Pulmonary artery endothelial cell (primary cell): ENCODE results near the gene TAF9. TPM values are rescaled to one million over a fixed set of nuclear protein-coding genes. Genes with fewer than 3 reads are reported as not detected.
"Not testable (repeated sequence)": the region's sequence is repeated elsewhere in the genome, so short reads cannot be mapped to it uniquely, and the experiment has no call there.

ENCODE experiments used
- DNase-seq: peaks from one replicate; pipeline ENCODE4 v3.0.0-alpha.2; 2011; ENCODE audit warnings: low read depth, low spot score
- total RNA-seq: library from RNA; depleted of rRNA; stranded (reverse); fragments of >200 nt; gene quantifications from 2 replicates; pipeline ENCODE4 v1.2.3, GENCODE V29; 2014

Gene TAF9, protein sequence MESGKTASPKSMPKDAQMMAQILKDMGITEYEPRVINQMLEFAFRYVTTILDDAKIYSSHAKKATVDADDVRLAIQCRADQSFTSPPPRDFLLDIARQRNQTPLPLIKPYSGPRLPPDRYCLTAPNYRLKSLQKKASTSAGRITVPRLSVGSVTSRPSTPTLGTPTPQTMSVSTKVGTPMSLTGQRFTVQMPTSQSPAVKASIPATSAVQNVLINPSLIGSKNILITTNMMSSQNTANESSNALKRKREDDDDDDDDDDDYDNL
- 117 and 118 TPM in 2 replicates for total RNA-seq

DNA sequence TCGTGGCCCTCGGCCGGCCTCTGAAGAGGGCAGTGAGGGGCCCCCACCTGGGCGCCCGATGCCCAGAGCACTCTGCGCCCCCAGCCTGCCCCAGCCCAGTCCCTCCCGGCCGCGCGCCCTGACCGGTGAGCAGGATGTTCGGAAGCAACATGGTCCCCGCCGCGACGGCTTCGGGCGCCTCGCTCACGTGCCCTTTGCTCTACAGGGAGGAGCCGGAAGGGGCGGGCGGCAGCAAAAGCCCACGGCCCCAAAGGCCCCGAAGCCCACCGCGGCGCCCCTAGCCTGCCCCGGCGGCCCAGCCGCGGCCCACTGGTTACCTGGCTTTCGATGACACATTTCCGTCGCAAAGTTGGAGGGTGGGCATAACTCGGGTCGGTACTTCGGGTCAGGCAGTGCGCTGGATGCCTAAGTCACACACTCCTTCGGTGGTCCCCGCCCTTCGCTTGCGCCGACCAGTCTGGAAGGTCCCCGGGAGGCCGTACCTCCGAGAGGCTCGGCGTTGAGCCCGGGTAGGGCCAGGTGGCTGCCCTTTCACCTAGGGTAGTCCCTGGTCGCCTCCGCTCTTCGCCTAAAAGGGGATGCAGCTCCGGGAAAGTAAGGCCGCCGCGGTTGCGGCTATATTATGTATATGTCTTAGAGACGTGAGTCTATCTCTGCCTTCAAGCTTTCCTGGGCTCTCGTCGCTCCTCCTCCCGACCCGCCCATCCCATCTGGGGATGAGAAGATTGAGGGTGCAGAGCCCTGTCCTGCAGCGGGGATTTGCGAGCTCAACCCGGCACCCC is at the start of gene TAF9, which contains the start of the genes AK6 and RAD17:
TAF9 (minus strand) TSS at position 181 of the 782 bp plus-strand sequence. CDS start 3,783 bp downstream, outside the sequence.
AK6 (minus strand) TSS at position 181 of the 782 bp plus-strand sequence; CDS start at position 151, 30 bp downstream.
RAD17 (plus strand) TSS at position 479 of the 782 bp plus-strand sequence. CDS start 2,391 bp downstream, outside the sequence.
- peak; percentile 64 for DNase-seq

DNA sequence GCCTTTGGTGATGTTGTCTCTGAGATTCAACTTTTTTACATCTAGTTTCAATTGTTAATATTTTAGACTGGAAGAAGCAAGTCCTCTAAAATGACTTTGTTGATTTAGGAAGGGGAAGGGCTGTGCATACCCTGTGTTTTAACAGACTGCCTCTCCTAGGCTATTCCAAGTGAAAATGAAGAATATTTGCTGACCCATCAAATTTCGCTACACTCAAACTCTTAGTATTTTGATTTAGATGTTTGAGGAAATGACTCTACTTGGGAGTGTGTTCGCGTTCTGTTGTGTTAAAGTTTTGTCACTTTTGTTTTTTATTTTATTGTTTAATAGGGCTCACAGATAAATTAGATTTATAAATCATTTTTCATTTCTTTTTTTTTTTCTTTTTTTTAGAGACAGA is 49.2 kb upstream of the TAF9 start:
- no peak for DNase-seq

DNA sequence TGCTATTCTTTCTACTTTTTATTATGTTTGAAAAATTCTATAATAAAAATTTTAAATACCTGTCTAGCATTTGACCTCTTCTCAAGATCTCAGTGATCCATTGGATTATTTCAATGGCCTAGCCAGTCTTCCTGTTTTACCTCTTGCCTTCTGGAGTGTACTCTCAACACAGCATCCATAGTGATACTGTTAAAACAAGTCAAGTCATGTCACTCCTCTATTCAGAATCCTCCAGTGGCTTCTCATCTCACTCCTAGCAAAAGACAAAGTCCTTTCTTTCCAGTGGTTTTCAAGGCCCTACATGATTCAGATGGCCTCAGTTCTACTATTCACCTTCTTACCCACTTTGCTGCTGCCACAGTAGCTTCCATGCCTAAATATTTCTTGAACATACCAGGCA is 47.4 kb upstream of the TAF9 start:
- DNase-seq, result no peak

DNA sequence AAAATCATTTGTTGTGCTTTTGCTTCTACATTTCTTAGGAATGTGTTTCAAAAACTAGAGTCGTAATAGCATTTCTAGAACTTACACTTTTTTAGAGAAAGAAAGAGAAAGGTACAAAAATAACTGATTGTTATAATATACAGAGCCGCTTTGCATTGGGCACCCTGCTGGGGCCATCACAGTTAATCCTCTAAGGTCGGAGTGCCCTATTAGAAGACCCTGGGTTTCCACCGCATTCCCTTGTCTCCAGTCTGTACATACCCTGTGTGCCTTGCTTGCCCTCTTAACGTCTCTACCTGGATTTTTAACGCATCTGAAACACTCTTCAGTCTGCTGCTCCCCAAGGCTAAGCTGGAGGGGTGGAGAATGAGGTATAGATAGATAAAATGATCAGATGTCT is 46.9 kb upstream of the TAF9 start:
- DNase-seq, result no peak

DNA sequence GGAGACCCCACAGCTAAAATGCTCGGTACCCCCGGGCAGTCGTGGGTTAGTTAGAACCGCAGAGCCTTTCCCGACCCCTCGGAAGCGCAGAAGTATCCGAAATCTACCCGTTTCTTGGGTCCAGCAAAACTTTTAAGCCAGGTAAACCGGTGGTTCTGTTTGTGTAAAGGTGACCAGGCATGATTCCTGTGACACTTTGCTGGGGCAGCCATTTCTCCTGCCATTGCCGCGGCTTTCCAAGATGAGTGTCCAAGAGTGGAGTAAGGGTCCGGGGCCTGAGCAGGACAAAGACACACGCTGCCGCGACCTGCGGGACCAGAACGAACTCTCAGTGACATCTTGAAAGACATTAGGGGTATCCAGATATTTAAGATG is 46.3 kb upstream of the TAF9 start:
- no peak for DNase-seq

DNA sequence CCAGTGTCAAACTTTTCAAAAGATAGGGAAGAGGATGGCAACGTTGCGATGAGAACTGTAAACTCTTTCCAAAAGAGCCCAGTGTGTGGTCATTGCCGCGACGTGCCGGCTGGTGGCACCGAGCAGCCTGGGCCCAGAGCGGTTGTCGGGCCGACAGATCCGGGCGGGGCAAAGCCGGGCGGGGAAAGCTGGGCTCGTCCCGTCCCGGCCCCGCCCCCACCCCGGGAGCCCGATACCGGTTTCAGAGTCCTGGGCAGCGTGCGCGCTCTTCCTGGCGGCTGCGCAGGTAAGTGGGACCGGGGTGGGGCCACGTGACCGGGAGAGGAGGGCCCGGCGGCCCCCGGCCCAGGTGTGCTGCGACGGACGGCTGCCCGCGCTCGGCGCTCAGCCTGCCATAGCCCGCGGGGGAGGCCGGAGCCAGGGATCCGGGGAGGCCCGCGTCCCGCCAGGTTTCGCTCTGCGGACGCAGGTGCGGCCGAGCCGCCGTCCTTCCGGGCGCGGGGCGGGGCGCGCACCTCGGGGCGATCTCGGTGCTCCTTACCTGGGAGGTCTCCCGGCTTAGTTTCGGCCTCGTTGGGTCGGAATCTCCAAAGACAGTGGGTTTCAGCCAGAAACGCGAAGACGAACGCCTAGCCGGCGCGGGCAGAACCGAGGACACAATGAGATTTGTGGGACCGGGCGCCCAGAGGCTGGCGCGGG is 45.7 kb upstream of the TAF9 start, which contains the start of gene MARVELD2:
MARVELD2 (plus strand) TSS at position 232 of the 699 bp plus-strand sequence. CDS start 4,270 bp downstream, outside the sequence.
- DNase-seq, result peak; percentile 11

DNA sequence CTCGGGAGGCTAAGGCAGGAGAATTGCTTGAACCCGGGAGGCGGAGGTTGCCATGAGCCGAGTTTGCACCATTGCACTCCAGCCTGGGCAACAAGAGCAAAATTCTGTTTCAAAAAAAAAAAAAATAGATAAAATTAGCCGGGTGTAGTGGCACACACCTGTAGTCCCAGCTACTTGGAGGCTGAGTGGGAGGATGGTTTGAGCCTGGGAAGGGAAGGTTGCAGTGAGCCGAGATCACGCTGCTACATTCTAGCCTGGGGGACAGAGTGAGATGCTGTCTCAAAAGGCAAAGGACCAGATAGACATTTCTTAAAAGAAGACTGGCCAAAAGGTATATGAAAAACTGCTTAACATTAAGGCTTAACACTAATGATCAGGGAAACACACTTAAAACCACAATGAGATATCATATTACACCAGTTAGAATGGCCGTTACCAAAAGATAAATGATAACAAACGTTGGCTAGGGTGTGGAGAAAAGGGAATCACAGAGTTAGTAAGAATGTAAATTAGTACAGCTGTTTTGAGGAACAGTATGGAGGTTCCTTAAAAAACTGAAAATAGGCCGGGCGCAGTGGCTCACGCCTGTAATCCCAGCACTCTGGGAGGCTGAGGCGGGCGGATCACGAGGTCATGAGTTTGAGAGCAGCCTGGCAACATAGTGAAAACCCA is 35.5 kb upstream of the TAF9 start:
- DNase-seq, result no peak

DNA sequence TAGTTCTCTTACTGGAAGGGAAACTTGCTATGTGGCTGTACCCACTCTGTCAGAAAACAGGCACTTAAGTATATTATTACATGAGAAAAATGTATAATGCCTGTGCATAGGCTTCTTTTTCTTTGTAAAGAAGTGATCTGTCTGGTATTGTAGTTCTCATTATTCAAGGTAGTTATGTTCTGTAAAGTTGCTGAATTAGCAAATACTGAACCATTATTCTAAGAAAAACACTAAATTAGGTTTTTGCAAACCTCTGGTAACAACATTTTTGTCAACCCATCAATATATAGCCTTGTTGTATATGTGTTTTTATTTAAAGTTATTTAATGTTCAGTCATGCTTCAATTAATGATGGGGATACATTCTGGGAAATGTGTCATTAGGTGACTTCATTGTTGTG is 9.1 kb upstream of the TAF9 start:
- DNase-seq, result no peak

DNA sequence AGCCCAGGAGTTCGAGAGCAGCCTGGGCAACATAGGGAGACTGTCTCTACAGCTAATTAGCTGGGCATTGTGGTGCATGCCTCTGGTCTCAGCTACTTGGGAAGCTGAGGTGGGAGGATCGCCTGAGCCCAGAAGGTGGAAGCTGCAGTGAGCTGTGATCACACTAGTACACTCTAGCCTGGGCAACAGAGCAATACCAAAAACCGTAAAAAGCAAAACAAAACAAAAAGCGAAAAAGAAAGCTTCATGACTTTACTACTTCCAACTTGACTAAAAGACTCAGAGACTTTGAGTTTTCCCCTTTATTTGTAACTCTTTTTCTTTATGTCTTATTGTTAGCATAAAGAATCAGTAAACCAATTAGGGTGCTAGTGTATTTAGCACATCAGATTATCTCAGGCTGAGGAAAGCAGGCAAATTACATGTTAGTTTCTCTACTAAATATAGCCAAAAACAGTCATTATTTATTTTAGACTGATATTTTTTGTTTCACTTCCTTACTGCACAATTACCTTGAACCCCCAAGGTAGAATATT is 5.7 kb upstream of the TAF9 start:
- no peak for DNase-seq

DNA sequence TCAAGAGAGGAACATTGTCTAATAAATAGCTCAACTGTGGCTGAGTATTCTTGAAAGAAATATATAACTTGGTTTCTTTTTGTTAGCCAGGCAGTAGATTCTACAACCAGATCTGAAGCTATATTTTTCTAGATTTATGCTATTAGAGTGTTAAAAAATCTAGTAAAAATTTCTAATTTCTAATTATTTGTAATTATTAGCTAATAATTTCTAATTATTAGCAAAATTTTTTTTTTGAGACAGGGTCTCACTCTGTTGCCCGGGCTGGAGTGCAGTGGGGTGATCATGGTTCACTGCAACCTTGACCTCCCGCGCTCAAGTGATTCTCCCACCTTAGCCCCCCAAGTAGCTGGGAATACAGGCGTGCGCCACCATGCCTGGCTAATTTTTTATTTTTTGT is 3.1 kb upstream of the TAF9 start:
- DNase-seq, result no peak

DNA sequence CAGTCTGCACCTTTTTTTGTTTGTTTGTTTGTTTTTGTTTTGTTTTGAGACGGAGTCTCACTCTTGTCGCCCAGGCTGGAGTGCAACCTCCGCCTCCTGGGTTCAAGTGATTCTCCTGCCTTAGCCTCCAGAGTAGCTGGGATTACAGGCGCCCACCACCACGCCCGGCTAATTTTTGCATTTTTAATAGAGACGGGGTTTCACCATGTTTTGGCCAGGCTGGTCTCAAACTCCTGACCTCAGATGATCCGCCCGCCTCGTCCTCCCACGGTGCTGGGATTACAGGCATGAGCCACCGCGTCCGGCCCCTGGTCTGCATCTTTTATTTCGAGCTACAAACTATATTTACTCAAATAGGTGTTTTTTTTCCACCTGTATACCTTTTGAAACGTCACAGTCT is 1.0 kb upstream of the TAF9 start:
- DNase-seq, result not testable (repeated sequence)

DNA sequence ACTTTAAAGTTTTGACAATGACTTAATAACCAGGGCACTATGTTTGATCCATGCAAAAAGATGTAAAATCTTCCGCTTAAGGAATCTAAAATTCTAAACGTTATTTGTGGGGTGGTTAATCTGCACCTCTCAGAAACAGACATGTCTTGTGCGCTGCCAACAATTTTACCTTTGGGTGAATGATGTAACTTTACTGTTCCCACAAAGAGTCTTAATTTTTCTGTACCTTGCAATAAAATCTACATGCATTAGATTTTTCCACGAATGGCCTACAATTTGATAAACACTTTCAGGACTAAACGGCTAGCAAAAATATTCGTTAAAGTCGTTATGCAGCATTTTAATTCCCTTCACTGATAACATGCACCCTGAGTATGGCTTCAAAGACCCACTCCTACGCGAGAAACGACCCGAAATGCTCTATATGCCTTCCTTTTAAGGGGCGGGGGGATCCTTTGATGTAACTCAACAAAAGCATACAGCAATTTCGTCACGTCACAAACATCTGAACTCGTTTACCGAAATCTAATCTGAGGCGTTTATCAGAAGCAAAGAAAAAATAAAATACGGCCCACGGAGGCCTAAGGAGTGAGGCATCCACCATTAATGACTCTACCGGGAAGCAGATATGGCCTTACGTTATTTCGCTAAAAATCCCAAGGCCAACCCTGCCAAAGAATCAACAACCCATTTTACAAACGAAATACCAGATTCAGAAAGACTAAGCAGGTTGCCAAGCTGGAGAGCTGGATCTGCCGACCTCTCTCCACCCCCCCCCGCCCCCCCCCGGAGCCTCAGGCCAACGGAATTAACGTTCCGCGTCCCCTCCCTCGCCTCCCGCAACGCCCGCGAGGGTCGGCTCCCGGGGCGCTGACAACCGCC is 621 bp downstream of the TAF9 start:
- no peak for DNase-seq

DNA sequence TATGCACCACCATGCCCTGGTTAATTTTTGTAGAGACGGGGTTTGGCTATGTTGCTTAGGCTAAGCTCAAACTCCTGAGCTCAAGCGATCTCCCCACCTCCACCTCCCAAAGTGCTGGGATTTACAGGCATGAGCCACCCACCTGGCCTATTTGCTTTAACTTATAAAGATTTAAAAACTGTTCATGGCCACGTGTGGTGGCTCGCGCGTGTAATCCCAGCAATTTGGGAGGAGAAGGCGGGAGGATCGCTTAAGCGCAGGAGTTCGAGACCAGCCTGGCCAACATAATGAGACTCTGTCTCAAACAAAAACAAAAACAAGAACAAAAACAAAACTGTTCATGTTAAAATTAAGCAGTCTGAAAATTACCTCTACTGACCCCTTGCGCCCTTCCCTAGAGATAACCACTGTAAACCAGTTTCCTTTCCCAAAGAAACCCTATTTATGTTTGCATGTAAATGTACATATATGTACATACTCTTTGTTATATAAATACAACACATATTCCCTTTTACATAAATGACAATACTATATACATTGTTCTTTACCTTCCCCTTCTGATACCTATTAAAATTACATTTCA is 1.5 kb downstream of the TAF9 start:
- no peak for DNase-seq

DNA sequence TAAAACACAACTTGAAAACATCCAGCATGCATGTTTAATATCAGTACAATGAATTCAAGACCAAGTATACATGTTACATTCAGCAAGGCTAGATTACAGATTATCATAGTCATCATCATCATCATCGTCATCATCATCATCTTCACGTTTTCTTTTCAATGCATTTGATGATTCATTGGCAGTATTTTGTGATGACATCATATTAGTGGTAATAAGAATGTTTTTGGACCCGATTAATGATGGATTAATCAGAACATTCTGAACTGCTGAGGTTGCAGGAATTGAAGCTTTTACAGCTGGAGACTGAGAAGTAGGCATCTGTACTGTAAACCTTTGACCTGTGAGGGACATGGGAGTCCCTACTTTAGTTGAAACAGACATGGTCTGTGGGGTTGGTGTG is 4.5 kb downstream of the TAF9 start:
- DNase-seq, result no peak

DNA sequence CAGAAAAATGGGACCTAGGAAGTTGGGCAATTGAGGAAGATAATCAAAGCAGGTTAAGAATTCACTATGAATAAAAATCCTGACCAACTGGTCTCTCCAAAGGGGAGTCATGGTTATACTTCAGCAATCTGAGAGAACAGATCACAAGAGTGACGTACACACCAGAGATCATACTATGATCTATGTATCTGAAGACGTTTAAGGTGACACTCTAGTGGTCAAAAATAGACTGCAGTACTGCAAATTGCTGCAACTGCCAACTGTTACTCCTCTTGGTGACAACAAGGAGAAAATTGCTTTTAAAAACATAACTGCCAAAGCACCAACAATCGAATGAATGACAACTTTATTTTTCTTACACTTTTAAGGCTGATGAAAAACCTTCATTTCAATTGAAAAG is 4.9 kb downstream of the TAF9 start:
- no peak for DNase-seq

DNA sequence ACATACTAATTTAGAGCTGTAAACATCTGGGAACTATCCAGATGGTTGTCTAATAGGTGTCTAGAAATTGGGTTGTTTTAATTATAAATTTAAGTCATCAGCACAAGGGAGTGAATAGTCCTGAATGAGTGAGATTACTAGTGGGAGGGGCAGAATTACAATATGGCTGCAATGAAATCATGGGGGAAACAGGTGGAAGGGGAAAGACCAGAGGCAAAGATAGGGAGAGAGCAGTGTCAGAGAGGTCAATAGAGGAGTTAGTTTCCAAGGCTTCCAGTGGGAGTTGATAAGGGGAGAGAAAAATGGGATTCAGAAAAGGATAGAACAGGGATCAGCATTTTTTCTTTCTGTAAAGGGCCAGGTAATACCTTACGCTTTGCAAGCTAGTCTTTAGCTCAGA is 8.9 kb downstream of the TAF9 start:
- no peak for DNase-seq

DNA sequence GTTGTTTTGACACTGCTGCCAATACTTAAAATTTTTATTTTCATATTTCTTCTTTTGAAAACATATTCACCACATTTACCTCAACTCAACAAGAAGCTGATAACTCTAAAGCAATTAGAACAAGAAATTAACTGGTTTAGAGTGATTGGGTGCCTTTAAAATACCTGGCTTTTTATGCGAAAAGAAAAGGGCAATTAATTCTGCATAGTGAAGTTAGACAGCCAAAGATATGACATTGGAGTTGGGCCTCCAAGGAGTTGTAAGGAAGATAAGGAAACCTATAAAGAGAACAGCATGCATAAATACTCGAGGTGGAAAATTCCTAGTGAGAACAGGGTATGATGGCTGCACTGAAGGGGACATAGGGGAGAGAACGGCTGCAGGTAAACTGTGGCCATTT is 9.6 kb downstream of the TAF9 start:
- DNase-seq, result no peak

DNA sequence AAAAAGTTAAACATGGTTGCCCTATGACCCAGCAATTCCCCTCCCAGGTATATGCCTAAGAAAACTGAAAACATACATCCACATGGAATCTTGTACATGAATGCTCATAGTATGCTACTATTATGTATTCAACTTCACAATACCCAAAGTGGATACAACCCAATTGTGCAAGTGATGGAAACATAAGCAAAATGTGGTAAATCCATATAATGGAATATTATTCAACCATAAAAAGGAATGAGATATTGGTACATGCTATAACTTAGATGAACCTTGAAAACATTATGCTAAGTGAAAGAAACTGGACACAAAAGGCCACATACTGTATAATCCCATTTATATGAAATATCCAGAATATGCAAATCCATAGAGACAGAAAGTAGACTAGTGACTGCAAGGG is 18.7 kb downstream of the TAF9 start:
- DNase-seq, result no peak

DNA sequence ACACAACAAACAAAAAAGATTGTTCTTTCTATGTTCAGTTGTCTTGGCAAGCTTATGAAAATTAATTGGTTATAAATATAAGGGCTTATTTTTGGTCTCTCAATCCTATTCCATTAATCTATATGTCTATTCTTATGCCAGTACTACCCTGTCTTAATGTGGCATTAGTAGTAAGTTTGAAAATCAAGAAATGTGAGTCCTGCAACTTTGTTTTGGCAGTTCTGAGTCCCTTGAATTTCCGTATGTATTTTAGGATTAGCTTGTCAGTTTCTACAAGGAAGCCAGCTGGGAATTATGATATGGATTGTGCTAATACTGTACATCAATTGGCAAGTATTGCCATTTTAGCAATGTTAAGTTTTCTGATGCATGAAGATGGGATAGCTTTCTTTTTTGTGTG is 26.2 kb downstream of the TAF9 start:
- DNase-seq, result no peak
